RWPE2 (cell line): Measurements from ENCODE around the gene F7.

Source experiments
- ATAC-seq: fragments of 200-7000 bp; cut with Tn5 transposase; 3 replicates; pipeline ENCODE4 v1.9.1; 2021; ENCODE audit warnings: low read depth
- DNase-seq: peaks from one replicate; pipeline ENCODE4 v3.0.0-alpha.2; 2020; ENCODE audit warnings: low spot score
- H3K27ac ChIP-seq: fragments of 450-650 bp; 2 replicates; pipeline ENCODE4 v1.5.1; 2017; ENCODE audit warnings: mild to moderate bottlenecking; ENCODE audit not compliant: poor library complexity, severe bottlenecking
- H3K27me3 ChIP-seq: fragments of 250-450 bp; sonication (Bioruptor Pico); 2 replicates; pipeline ENCODE4 v1.5.1; 2021; ENCODE audit warnings: mild to moderate bottlenecking, moderate library complexity; ENCODE audit not compliant: insufficient read depth, poor library complexity, severe bottlenecking
- H3K36me3 ChIP-seq: fragments of 250-450 bp; sonication (Bioruptor Pico); 2 replicates; pipeline ENCODE4 v1.5.1; 2020; ENCODE audit warnings: low read depth, mild to moderate bottlenecking, moderate library complexity
- H3K4me1 ChIP-seq: fragments of 250-450 bp; sonication (Bioruptor Pico); 2 replicates; pipeline ENCODE4 v1.5.1; 2021; ENCODE audit warnings: mild to moderate bottlenecking, moderate library complexity; ENCODE audit not compliant: insufficient read depth, poor library complexity, severe bottlenecking
- H3K4me3 ChIP-seq: fragments of 250-450 bp; sonication (Bioruptor Pico); 2 replicates; pipeline ENCODE4 v1.5.1; 2021; ENCODE audit warnings: mild to moderate bottlenecking, moderate library complexity; ENCODE audit not compliant: severe bottlenecking
- H3K9me3 ChIP-seq: fragments of 250-450 bp; sonication (Bioruptor Pico); 2 replicates; pipeline ENCODE4 v1.5.1; 2021; ENCODE audit warnings: mild to moderate bottlenecking, moderate library complexity; ENCODE audit not compliant: severe bottlenecking
- TF ChIP-seq, protein P1 (sequence below): fragments of 450-650 bp; IDR thresholded peaks from one replicate; pipeline ENCODE4 v1.5.1; 2017; ENCODE audit warnings: mild to moderate bottlenecking, moderate library complexity; ENCODE audit not compliant: poor library complexity, severe bottlenecking

The F7 gene

DNA sequence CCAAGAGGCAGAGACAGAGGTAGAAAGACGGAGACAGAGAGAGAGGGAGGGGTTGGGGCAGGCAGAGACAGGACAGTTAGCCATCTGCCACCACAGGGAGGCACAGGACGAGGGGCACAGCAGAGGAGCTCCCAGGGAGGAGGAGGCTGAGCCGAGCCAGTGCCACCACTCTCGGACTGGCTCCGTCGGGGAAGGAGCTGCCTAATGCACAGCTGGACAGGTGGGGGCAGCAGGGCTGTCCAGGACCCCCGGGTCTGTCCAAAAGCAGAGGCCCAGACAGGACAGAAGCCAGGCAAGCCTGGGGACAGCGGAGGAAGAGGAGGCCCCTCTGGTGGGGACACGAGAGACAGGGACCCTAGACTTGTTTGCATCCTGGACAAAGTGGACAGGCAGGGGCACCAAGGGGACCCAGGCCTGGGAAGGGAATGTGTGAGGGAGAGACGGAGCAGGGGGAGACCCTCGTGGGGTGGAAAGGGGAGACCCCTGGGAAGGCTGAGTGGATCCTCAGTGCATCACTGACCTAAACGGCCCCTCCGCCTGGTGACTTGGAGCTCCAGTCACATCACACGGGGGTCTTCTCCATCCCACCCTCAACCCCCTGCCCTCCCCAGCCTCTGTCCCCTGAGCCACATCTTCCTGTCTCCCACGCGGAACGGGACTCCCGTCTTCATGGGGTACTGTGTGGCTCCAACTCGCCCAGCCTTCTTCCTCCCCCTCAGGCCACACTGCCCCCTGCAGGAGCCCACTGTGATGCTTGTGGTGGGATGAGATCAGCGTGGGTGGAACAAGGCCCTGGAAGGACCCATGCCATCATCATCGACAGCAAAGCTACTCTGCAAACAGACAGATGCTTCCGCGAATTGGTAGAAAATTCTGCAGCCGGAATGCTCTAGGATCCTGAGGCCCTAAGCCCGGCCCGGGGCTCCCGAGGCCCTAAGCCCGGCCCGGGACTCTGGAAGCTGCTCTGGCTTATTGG, 17.9 kb downstream of the F7 start:
- no peak overlapping the region for H3K27ac ChIP-seq
- TF ChIP-seq, protein P1, sequence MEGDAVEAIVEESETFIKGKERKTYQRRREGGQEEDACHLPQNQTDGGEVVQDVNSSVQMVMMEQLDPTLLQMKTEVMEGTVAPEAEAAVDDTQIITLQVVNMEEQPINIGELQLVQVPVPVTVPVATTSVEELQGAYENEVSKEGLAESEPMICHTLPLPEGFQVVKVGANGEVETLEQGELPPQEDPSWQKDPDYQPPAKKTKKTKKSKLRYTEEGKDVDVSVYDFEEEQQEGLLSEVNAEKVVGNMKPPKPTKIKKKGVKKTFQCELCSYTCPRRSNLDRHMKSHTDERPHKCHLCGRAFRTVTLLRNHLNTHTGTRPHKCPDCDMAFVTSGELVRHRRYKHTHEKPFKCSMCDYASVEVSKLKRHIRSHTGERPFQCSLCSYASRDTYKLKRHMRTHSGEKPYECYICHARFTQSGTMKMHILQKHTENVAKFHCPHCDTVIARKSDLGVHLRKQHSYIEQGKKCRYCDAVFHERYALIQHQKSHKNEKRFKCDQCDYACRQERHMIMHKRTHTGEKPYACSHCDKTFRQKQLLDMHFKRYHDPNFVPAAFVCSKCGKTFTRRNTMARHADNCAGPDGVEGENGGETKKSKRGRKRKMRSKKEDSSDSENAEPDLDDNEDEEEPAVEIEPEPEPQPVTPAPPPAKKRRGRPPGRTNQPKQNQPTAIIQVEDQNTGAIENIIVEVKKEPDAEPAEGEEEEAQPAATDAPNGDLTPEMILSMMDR: no peak
- ATAC-seq (no peak), DNase-seq (no peak)
- no peaks in the 10 kb centered on the region for H3K27me3 ChIP-seq
- H3K4me1 ChIP-seq: no peaks in the 10 kb centered on the region
- no peak overlapping the region for H3K4me3 ChIP-seq
- no peaks in the 10 kb centered on the region for H3K9me3 ChIP-seq
- no peaks in the 10 kb centered on the region for H3K36me3 ChIP-seq

DNA sequence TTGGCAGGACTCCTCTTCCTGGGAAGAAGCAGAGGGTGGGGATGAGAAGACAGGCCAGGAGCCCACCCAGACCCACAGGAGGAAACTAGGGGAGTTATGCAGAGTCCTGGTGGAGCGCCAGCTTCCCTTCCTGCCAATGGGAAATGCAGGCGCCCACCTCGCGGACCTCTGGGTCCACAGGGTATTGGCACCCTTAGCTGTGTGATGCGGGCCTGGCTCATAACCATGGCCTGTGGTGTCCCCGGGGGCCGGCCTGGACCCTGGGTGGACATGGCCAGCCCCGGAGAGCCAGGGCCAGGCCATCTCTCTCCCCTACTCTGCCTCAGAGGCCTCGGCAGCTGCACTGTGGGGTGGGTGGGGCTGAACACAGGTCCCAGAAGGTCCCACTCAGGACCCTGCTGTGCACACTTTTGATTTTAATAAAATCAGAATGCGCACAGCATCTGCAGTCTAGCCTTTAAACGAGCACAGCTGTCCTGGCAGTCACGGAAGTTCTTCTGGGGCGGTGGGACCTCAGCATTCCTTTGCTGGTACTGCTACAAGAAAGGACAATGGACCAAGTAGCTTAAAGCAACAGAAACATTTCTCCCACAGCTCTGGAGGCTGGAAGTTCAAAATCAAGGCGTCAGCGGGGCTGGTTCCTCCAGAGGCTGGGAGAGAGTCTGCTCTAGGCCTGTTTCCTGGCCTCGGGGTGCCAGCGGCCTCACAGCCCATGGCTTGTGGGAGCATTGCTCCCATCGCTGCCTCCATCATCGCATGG, 18.8 kb downstream of the F7 start:
- TF ChIP-seq, protein P1: no peak
- no peak for DNase-seq
- Histone ChIP-seq H3K36me3 (no peaks in the 10 kb centered on the region), H3K4me3 (no peak overlapping the region), H3K9me3 (no peaks in the 10 kb centered on the region), H3K27me3 (no peaks in the 10 kb centered on the region), H3K4me1 (no peaks in the 10 kb centered on the region), H3K27ac (no peak overlapping the region)
- ATAC-seq: no peak

DNA sequence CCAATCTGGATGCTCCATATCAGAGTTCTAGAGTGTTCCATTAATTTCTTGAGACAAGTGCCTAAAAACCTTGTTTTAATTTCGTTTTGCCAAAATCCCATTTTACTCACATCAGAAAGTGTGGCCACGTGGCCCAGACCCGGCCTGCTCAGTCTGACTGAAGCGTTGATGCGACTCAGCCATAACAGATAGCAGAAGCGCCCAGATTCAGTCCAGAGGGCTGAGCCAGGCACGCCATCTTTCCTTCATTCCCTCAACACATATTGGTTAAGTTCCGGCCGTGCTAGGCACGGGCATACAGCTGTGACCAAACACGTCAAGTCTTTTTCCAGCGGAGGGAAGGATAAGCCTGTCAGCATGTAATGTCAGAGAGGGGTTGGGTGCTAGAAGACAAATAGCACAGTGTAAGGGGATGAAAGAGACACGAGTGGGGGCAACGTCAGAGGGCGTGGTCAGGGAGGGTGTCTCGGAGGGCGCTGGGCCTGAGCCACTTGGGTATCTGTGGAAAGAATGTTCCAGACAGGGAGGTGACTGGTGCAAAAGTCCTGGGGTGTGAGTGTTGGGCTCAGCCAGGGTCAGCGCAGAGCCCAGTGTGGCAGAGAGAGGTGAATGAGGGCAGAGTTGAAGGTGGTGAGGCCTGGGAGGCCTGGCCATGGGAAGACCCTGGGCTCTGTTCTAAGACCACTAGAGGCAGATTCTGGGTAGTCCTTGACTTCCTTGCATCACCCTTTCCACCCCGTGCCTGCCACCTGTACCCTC, 20.1 kb downstream of the F7 start:
- H3K4me3 ChIP-seq: no peak overlapping the region
- H3K36me3 ChIP-seq: no peaks in the 10 kb centered on the region
- no peaks in the 10 kb centered on the region for H3K27me3 ChIP-seq
- H3K27ac ChIP-seq: no peak overlapping the region
- H3K4me1 ChIP-seq: no peaks in the 10 kb centered on the region
- TF ChIP-seq, protein P1: no peak
- no peaks in the 10 kb centered on the region for H3K9me3 ChIP-seq
- DNase-seq (no peak), ATAC-seq (no peak)

DNA sequence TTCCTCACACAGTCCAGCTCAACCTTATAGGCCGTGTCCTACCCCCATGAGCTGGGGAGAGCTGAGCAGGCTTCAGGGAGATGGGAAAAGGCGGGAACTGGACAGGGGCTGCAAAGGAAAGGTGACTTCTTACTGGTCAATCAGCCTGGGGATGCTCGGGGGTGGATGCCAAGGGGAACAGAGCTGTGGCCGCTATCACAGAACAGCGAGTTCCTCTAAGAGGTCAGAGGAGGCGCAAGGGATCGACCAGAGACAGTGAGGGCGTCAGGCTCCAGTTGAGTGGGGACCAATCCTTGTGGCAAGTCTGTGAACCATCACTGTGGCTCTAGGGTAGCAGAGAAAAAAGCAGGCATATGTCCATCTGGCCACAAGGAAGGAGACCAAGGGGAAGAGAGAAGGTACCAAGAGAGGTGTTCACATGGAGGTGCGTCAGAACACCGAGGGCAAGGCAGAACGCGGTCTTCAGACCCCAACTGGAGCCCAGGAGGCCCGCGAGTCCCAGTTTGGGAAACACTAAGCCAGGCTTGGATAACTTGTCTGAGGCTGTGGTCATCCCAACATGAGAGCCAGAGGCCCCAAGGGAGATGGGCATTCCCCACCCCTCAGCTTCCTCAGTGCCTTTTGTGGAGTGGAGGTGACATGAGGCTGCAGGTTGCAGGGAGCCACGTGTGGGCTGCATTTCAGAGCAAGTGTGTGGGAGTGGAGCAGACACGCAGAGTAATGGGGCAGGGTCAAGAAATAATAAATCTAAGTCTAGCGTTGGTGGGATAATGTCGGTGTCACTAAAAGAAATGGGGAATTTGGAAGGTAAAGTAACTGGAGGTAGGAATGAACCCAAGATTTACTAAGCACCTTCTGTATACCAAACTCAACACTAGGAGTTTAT, 20.9 kb downstream of the F7 start:
- no peak for ATAC-seq
- TF ChIP-seq, protein P1: no peak
- H3K27ac ChIP-seq: no peak overlapping the region
- peaks cover 3% of the 10 kb centered on the region for H3K27me3 ChIP-seq
- no peaks in the 10 kb centered on the region for H3K36me3 ChIP-seq
- no peak for DNase-seq
- H3K4me3 ChIP-seq: no peak overlapping the region
- H3K4me1 ChIP-seq: no peaks in the 10 kb centered on the region
- H3K9me3 ChIP-seq: no peaks in the 10 kb centered on the region
